SH-SY5Y (cell line): ENCODE measurements around the gene AMIGO3.

ENCODE experiments used
- GATA2 ChIP-seq: IDR thresholded peaks from 2 replicates; pipeline ENCODE4 v1.6.1; 2011; ENCODE audit warnings: mild to moderate bottlenecking, low read depth, low read length
- GATA3 ChIP-seq: IDR thresholded peaks from 2 replicates; pipeline ENCODE4 v1.6.1; 2011; ENCODE audit warnings: low read depth, mild to moderate bottlenecking, low read length, moderate library complexity

GRCh38 chr3:49681232-49681522 is 38.3 kb downstream of the AMIGO3 start:
- no peak for TF ChIP-seq GATA2
- no peak for TF ChIP-seq GATA3
